ENCODE measurements around the gene CTAG1B.

GRCh38 chrX:154649503-154650220, 30.6 kb upstream of the CTAG1B start:
- TF ChIP-seq EZH2 (IDR thresholded peaks at IDR 0.05; ENCODE audit: insufficient read depth, low read length) = no peak
- no peak for TF ChIP-seq CTCF (IDR thresholded peaks at IDR 0.05; ENCODE audit: insufficient read depth, low read depth, low read length)

Measured in astrocyte (in vitro differentiated cells and primary cell).